ENCODE data around the gene MIOX.

DNA sequence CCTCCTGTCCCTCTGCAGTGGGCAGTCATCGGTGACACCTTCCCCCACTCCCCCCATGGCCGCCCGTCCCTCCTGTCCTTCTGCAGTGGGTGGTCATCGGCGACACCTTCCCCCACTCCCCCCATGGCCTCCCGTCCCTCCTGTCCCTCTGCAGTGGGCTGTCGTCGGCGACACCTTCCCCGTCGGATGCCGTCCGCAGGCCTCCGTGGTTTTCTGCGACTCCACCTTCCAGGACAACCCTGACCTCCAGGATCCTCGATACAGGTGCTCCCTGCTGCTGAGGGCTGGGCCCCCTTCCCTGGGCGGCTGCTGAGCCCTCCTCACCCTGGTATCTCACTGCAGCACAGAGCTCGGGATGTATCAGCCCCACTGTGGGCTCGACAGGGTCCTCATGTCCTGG is 2.2 kb downstream of the MIOX start:
- TF ChIP-seq, protein P1, sequence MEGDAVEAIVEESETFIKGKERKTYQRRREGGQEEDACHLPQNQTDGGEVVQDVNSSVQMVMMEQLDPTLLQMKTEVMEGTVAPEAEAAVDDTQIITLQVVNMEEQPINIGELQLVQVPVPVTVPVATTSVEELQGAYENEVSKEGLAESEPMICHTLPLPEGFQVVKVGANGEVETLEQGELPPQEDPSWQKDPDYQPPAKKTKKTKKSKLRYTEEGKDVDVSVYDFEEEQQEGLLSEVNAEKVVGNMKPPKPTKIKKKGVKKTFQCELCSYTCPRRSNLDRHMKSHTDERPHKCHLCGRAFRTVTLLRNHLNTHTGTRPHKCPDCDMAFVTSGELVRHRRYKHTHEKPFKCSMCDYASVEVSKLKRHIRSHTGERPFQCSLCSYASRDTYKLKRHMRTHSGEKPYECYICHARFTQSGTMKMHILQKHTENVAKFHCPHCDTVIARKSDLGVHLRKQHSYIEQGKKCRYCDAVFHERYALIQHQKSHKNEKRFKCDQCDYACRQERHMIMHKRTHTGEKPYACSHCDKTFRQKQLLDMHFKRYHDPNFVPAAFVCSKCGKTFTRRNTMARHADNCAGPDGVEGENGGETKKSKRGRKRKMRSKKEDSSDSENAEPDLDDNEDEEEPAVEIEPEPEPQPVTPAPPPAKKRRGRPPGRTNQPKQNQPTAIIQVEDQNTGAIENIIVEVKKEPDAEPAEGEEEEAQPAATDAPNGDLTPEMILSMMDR (IDR thresholded peaks at IDR 0.05), result no peak
- TF ChIP-seq POLR2A (IDR thresholded peaks at IDR 0.05), result no peak
- TF ChIP-seq POLR2AphosphoS5 (IDR thresholded peaks at IDR 0.05), result no peak
- TF ChIP-seq EP300 (IDR thresholded peaks at IDR 0.05), result no peak
